Kidney tubule cell (primary cell): ENCODE results near the gene CCDC196.

Source experiments
- DNase-seq: peaks from one replicate; pipeline ENCODE4 v3.0.0-alpha.2; 2018; ENCODE audit warnings: low spot score

CCDC196 gene, protein sequence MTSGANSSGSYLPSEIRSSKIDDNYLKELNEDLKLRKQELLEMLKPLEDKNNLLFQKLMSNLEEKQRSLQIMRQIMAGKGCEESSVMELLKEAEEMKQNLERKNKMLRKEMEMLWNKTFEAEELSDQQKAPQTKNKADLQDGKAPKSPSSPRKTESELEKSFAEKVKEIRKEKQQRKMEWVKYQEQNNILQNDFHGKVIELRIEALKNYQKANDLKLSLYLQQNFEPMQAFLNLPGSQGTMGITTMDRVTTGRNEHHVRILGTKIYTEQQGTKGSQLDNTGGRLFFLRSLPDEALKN

DNA sequence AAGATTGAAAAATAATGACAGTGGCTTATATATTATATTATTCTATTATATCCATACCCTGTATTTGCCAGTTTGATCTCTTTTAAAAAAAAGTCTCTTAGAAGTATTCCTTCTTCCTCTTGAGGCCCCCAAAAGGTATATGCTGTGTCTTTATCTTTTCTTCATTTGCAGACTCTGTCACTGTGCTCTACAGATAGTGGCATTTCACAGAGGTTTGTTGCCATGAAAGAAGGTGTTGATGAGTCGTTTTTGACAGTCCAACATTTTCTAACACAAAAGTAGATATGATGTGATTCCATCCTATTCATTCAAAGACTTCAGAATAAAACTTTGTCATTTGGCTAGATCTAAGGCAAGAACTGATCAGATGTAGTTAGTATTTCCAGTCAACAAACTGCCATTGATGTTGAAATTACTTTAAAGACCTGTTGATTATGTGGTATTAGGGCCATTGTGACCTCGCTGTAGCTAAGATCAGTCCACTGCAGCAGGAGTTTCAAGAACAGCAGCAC, at the start of gene CCDC196:
TSS of gene CCDC196 (plus strand) at position 462 of the 512 bp plus-strand sequence. CDS start 132 bp downstream, outside the sequence.
- DNase-seq, result no peak

DNA sequence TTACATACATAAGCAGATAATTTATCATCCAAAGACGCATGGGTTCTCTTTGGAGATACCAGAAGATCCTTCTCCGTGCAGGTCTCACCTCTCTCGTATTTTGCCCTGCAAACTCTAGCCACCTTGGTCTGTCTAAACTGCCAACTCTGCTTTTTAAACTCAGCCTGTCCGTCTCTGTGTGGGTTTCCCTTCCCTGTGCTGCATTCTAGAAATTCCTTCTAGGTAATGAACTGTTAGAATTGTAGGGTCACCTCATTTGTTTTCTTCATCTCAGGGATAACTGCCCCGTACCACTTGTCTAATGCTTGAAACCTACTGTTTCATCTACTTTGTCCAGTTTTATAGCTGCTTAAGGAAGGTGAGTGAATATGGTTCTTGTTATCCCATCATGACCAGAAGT, 45.4 kb upstream of the CCDC196 start:
- peak; percentile 57 for DNase-seq

DNA sequence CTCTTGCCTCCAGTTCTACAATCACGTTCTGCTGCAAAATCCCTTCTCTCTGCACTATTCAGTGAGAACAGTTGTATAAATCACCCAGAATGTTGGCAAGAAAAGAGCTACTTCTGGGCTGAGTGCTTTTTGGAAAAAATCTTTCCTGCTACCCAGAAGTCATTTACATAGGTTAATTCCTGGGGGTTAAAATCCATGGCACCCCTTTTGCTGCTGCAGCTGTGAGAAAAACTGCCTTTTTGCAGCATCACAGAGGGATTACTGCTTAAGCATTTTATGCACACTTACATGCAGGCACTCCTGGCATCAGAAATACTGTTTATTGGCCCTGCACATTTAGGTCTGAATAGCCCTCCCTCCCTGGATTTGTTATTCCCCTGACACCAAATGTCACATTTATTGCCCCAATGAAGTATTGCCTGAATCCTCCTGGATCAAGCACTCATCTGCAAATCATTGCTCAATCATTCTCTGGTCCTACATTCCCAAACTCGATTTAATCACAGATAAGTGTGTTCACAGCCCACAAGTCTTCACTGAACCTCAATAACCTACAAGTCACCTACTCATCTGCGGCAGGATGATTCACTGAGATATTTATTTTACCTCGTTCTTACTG, 43.1 kb upstream of the CCDC196 start:
- peak; percentile 75 for DNase-seq

DNA sequence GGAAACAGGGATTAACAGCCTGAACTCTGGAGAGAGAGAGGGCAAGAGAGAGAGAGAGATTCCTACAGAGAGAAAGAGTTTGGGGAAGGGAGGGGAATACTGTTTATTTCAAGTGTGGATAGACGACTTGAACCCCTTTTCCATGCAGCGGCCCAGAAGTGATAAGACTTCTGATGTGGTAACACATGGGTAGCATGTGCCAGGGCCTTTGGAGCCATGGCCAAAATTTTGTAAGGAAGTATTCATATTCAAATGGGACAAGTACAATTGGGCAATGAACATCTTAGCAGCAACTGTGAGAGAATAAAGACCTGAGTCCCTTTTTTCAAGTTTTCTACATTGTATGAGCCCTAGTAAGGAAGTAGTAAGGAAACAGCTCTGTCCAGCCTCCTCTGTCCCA, 42.4 kb upstream of the CCDC196 start:
- DNase-seq, result no peak

DNA sequence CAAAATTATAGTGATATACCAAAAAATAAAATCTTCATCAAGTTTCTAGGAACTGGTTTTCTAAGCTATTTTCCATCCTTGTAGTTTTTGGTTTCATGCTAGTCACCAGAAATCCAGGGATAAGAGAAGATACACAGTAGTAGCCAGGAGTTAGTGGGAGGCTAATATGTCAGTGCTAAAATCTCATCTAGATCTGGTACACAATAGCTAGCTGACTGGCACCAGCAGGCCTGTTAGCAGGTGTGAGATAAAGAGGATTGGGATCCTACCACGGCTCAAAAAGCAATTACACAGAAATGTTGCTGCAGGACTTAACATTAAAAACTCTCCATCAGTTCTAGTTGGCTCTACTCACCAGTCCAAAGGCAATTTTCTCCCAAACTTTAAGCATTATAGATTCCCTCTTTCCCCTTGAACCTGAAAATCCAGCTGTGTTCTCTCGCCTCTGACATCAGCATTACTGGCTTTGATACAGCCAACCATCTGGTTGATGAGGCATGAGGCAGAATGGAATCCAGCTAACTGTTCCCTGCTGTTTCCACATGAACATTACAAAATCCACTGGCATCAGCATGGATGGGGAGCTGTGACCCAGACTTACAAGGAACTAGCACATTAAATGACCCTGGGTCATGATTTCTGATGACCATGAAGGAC, 41.8 kb upstream of the CCDC196 start:
- DNase-seq, result no peak

DNA sequence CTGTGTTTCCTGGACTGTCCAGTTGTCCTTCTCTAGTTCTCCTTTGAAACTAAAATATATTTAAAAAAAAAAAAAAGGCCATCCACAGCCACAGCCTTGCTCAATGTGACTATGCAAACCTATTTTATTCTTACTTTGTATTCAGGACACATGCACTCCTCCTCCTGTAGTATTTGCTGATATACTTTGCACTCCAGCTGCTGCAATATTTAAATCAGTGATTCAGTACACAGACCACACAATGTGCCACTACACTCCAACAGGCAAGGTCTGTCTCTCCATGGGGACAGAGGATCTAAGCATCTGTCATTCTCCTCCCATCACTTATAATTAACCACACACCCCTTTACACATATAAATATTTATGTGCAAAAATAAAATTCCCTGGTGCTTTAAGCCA, 40.2 kb upstream of the CCDC196 start:
- DNase-seq, result no peak

DNA sequence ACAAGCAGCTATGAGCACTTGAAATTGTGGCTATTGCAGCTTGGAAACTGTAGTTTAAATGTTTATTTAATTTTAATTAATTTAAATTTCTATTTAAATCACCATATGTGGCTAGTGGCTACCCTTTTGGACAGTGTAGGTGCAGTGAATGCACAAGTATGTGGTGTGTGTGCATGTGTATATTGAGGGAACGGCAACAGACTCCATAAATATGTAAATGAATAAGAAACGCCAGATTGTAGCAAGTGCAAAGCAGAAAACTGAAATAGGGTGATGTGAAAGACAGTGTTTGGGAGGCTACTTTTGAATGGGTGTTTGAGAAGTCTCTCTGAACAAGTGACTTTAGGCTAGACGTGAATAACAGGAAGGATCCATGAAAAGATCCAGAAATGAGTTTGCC, 32.7 kb upstream of the CCDC196 start:
- DNase-seq, result no peak

DNA sequence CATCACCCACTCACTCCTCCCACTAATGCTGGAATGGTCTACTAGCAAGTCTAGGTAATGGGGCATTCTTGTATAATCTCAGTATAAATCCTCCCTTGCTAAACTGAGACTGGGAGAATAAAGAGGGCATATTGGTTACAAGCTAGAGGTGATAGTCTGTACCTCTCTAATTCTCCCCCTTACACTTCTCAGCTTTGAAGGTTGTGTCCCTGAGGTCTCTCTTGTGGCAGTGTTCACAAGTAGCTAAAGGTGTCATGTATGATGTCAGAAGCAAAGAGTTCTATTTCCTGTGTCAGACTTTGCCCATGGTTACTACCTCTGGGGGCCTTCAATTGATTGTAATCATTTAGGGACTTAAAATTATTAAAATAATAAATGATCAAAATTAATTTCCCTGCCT, 26.6 kb upstream of the CCDC196 start:
- no peak for DNase-seq

DNA sequence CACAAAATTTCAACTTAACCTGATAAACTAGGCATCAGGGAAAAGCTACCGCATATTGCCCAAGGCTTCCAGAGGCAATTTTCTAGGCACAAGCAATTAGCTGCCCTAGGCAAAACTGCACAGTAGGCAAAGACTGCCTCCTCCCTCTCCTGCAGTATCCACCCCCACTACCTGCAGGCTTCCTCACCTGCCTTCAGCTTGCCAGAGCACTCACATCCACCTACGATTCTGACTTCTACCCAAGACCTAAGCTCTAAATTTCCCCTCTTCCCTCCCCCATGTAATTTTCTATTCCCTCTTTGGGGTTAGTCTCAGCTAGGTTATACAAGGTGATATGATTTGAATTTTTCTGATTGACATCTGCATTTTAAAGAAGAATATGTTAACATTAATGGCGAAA, 21.9 kb upstream of the CCDC196 start:
- DNase-seq, result no peak

DNA sequence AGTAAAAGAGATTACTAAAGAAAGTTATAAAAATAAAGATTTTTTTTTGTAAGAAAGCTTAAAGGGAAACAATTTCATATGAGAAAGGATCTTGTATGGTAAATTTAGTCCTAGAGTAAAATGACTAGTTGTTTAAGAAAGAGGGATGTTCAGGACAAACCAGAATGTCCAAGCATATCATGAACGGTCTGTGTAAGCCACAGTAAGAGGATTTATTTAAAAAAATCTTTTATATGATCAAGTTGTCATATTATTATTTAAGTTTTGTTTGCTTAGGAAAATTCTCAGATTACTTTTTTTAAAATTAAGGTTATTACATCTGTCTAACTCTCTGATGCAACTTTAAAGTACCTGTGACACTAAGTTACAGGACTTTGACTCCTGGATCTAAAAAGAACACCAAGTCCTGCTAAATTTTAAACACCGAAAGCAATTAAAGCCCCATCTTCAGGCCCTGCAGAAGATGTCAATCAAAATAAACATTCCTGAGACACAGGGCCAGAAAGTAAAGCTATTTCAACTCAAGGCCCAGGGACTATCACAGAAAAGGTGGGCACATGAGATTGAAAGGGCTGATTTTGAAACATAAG, 17.3 kb upstream of the CCDC196 start:
- no peak for DNase-seq

DNA sequence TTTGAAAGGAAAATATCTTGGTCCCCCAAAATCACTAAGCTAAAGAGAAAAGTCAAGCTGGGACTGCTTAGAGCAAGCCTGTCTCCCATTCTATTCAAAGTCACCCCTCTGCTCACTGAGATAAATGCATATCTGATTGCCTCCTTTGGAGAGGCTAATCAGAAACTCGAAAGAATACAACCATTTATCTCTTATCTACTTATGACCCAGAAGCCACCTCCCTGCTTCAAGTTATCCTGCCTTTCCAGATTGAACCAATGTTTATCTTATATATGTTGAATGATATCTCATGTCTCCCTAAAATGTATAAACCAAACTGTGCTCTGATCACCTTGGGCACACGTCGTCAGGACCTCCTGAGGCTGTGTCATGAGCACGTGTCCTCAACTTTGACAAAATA, 14.6 kb upstream of the CCDC196 start:
- DNase-seq, result no peak

DNA sequence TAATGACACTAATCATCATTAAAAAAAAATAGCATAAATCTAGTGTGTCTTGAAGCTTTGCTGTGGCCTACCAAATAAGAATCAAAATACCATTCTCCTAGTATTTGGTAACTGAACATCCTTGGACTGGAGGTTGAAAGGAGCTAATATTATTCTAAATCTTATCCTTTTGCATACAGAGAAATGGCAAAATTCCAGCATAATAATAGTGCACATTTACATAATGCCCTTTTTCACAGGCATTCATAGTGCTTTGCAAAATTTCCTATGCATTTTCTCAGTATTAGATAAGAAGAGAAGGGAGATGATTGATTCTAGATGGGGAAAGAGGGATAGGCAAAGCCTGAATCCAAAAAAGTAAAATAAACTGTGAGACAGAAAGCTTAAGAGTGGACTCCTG, 13.9 kb upstream of the CCDC196 start:
- no peak for DNase-seq

DNA sequence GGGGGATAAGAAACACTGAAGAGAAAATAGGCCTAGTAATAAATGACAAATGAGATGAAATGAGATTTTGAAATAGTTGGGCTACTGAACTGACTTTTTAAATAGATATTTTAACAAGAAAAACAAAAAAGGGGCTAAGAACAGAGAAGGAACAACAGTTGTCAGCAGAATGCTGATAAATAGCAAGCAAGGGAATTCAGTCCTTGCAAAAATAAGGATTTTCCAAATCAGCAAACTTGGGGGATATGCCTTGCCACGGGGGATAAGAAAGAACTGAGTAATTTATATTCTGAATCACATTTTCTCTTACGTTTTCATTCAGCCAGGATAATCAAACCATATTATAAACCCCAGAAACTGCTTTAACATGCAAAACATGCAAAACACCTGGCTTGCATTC, 12.9 kb upstream of the CCDC196 start:
- no peak for DNase-seq

DNA sequence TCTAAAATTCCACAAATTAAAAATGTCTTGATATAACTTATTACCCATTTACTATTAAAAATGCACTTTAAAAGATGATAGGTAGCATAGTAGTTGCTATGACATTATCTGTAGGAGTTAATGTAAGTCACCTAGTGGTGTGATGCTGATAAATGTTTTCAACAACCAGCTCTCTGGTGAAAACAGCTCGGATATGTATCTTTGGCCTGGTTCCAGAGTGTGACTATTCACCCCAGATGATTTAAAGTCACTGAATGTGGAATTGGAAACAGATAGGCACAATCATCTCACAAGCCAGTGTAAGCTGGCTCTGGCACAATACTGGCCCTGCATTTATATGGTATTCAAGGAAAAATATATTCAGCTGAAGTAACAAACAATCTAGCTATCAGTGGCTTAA, 9.2 kb upstream of the CCDC196 start:
- peak; percentile 50 for DNase-seq

DNA sequence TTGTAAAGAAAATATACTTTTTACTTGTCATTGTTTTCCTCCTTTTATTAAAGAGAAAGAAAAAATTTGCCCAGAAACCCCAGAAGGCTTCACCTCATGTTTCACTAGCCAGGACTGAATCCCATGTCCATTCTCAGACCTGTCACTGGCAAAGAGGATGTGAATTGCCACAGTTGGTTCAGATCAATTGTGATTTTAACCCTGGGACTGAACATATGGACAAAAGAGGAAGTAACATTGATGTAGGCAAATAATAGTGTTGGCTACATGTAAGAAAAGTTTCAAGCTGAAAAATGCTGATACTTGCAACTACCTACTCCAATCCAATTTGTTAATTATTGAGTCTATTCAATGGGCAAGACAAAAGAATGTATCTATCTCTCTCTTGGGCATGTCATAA, 8.6 kb upstream of the CCDC196 start:
- no peak for DNase-seq

DNA sequence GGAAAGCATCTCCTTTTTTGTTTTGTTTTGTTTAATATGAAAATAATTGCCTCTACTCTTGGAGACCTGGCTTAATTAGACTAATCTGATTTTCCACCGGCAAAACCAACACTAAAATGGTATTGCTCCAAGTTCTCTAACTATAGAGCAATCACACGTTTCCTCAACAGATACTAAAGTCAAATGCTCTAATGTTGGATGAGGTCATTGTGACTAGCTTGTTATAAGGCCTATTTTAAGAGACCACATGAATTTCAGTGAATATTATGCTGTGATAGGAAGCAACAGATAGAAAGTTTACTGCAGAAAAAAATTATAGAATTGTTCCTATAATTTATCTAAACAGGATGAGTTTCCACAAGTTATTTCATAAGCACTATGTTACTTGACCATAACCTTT, 3.3 kb upstream of the CCDC196 start:
- no peak for DNase-seq

DNA sequence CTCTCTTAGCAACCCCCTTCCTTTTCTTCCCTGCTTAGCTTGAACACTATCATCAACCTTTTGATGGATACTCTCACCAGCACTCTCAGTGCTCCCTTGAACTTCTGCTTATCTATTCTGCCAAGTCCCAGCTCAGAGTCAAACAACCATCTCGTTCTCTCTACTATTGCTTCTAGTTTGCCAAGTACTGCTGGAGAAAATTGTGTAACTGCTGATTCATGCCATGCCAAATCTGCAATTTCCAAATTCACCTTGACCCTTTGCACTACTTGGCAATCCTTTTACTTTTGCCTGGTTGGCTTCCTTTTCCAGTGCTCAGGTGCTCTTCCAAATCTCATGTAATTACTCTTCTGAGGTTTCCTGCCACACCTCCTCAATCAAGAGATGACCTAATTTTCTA, 2.8 kb upstream of the CCDC196 start:
- DNase-seq, result no peak

DNA sequence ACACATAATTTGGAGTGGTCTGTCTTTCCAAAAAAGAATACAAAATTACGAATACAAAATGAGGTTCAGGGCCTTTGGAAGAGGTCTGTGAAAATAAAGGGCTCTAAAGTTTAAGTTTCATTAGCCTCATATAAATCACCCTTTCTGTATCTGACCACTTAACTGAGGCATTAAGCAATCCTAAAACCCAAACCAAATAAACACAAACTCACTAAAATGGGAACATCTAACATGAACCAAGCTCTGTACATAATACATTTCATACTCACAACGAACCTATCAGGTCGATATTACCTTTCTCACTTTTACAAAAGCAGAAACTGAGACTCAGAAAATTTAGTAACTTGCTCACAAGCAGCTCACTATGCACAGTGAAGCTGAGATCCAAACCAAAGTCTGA, 1.1 kb upstream of the CCDC196 start:
- DNase-seq, result no peak

DNA sequence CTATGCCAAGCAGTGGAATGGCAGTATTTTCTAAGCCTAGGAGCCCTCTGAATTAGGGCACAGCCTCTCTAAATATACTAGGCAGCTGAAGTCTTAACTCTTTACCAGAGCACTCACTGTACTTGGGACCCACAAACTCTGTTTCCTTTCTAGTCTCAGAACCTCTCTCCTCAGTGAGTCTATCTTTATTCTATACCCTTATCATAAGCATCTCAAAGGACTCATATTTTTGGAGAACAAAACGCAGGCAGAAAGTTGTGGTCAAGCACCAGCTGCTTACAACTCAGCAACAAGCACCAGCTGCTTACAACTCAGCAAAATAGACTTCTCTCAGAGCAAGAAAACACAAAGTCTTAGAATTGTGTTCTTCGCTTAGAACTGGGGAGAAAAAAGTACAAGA, 993 bp downstream of the CCDC196 start:
- no peak for DNase-seq

DNA sequence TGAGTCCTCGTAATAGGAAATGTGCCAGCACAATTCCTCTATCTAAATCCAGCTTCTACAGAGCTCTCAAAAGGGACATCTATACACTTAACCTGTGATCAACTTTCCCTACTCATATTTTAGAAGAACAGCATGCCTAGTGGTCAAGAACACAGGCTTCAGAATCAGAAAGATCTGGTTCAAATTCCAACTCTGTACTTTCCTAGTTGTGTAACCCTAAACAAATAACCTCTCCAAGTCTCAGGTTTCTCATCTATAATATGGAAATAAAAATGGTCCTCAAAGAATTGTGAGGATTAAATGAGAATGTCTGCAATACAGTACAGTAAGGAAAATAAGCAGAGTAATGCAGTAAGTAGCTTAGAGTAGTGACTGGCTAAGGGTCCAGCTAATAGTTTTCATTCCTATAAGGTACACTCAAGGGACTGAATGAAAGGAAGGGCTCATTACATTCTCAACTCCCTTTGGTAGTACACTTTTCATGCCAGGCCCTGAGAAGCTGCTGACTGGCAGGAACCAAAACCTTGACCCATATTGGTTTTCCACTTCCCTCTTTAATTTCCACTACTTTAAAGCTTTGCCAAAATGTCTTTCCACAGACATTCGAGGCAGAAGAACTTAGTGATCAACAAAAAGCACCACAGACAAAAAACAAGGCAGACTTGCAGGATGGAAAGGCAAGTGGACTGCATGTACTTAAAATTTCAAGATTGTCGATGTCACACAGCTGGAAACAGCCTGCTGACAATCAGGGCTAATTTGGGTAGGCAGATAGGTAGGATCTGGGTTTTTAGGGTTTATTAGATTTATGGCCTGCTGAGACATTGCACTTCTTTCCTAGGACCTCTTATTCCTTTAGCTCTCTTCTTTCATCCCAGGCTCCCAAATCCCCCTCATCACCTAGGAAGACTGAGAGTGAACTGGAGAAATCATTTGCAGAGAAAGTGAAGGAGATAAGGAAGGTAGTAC, 4.3 kb downstream of the CCDC196 start:
- DNase-seq, result no peak

DNA sequence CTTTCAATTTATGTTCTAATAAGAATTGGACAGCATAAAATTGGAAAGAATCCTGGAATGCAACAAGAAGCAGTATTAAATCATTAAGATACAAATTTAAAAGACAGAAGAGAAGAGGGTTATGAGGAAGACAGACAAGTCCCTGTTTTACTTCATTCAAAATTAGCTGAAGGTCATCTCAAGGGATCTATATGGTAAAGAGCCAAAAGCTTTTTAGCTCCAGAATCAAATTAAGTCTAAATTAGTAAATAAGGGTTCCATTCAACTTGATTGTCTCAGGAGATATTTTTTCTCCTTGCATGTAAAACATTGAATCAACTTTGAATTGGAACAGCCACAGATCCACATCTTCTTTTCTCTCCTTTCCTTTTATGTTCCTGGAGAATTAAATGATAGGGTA, 7.6 kb downstream of the CCDC196 start:
- no peak for DNase-seq
